Measurements from ENCODE around the gene BAG5. TPM values are rescaled to one million over a fixed set of nuclear protein-coding genes. Genes with fewer than 3 reads are reported as not detected.

Gene BAG5
- total and polyA plus RNA-seq, 2 of the 8 experiments (the other 6 are each of a cell fraction or from before 2014, with no cell fraction given): 7.4 to 29.5 TPM

- Histone ChIP-seq H3K36me3 (ENCODE audit: control insufficient read depth in 2 of 4, insufficient read depth in 4 of 4, low read length in 3 of 4) (no peaks in the 10 kb centered on the region; a peak in 1 of 8 replicates), H4K91ac (replicated peaks; ENCODE audit: insufficient read length, low read length) (no peak overlapping the region), H3K79me1 (ENCODE audit: low read depth, low read length) (no peaks in the 10 kb centered on the region), H3K56ac (replicated peaks; ENCODE audit: insufficient read length, low read depth, low read length) (no peak overlapping the region), H4K8ac (ENCODE audit: extremely low read depth, insufficient read depth, low read length) (no peak overlapping the region), H3K9ac (replicated peaks in 1 of 4; ENCODE audit: extremely low read depth in 1 of 4, low read depth in 3 of 4, low read length in 3 of 4) (no peak overlapping the region), H4K20me1 (replicated peaks in 1 of 2; ENCODE audit: control insufficient read depth in 1 of 2, insufficient read depth in 2 of 2, low read length in 2 of 2) (peaks cover 0 to 1% of the 10 kb centered on the region in 2 experiments), H3K27ac (ENCODE audit: low read depth, low read length) (no peak overlapping the region), H2AK5ac (ENCODE audit: low read depth, low read length) (no peak overlapping the region), H3K4me2 (ENCODE audit: insufficient read depth in 1 of 2, low read depth in 2 of 2, low read length in 2 of 2) (no peak overlapping the region), H3K23me2 (ENCODE audit: low read depth, low read length) (no peaks in the 10 kb centered on the region), H2BK5ac (ENCODE audit: low read depth, low read length) (no peak overlapping the region), H3K4me3 (ENCODE audit: extremely low read depth in 1 of 4, insufficient read depth in 2 of 4, low read depth in 3 of 4, low read length in 4 of 4) (no peak overlapping the region), H2BK15ac (ENCODE audit: low read length) (no peak overlapping the region), H3K4me1 (replicated peaks in 1 of 4; ENCODE audit: control insufficient read depth in 3 of 4, insufficient read depth in 4 of 4, low read length in 3 of 4) (no peaks in the 10 kb centered on the region), H2AFZ (ENCODE audit: low read length) (no peak overlapping the region), H3K27me3 (replicated peaks in 1 of 4; ENCODE audit: control insufficient read depth in 3 of 4, extremely low read depth in 1 of 4, insufficient read depth in 3 of 4, low read length in 3 of 4) (no peaks in the 10 kb centered on the region), H3K79me2 (ENCODE audit: control insufficient read depth in 1 of 2, insufficient read depth in 2 of 2, low read length in 2 of 2) (no peaks in the 10 kb centered on the region), H4K5ac (ENCODE audit: insufficient read length, low read depth, low read length) (no peak overlapping the region), H3K18ac (ENCODE audit: extremely low read depth, low read length) (no peak overlapping the region), H2BK120ac (replicated peaks; ENCODE audit: low read depth, low read length) (no peak overlapping the region), H3K23ac (ENCODE audit: insufficient read length) (no peak overlapping the region), H3K9me3 (ENCODE audit: insufficient read depth in 2 of 2, low read depth in 1 of 2, low read length in 1 of 2) (no peaks in the 10 kb centered on the region), H3K4ac (replicated peaks; ENCODE audit: insufficient read length, low read depth, low read length) (no peak overlapping the region), H2BK20ac (ENCODE audit: low read length) (no peak overlapping the region), H2BK12ac (ENCODE audit: low read depth, low read length) (no peak overlapping the region), H3K14ac (ENCODE audit: insufficient read length) (no peak overlapping the region)
- TF ChIP-seq E2F6 (IDR thresholded peaks at IDR 0.05) (no peak), HDAC6 (IDR thresholded peaks at IDR 0.05; ENCODE audit: low read depth, low read length) (no peak), KDM5A (IDR thresholded peaks at IDR 0.05; ENCODE audit: low read length) (no peak)
- ChIA-PET POLR2A (ENCODE audit: partially characterized antibody) (interaction anchor here (0.7 to 1.9 kb wide), 3 partner anchors 8 to 485 kb away, joined by 4 to 6 read pairs (median 4); no protein-coding TSS in a partner anchor), CTCF (ENCODE audit: partially characterized antibody) (no interaction called here)
- no peak for DNase-seq (ENCODE audit: low read depth in 1 of 2, low spot score in 2 of 2)
- 91% methylated on average over 11 of the region's 11 CpGs; no CpG with 5 or more reads in 1 of the 2 experiments for WGBS, 2 experiments (ENCODE audit: extremely low coverage in 1 of 2, insufficient coverage in 1 of 2, insufficient read length in 1 of 2, insufficient replicate concordance in 2 of 2, low coverage in 1 of 2, low lambda C conversion rate in 2 of 2, missing lambda C conversion rate in 1 of 2)
- FAIRE-seq: no peak
These were observed 22.0 kb upstream of the BAG5 start for GRCh38 chr14:103584326-103584915.

Measured in H1 (cell line).